ENCODE results near the gene SLC37A1.

DNA sequence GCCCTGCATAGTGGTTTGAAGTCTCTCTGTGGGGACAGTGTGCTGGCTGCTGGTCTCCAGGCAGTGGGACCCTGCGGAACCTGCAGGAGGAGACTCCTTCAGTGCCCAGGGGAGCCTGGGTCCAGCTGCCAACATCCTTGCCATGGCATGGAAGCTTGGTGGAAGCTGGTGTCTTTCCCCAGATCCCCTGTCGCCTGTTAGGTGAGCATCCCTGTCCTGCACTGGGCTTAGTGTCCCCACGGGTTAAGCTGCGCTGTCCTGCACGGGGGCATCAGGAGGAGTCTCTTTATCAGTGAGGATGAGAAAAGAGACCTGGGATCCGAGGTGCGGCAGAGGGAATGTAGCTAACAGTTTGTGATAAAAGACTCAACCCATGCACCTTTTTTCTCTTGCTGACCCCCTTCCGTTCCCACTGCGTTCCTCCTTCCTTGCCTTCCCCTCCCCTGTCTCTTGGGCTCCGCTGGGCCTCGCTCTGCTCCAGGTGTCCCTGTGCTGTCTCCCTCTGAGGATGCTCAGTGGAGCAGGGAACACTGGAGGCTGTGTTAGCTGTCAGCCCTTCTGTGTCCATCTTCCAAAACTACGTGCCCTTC lies 59.3 kb downstream of the SLC37A1 start:
- TF ChIP-seq, protein P1, sequence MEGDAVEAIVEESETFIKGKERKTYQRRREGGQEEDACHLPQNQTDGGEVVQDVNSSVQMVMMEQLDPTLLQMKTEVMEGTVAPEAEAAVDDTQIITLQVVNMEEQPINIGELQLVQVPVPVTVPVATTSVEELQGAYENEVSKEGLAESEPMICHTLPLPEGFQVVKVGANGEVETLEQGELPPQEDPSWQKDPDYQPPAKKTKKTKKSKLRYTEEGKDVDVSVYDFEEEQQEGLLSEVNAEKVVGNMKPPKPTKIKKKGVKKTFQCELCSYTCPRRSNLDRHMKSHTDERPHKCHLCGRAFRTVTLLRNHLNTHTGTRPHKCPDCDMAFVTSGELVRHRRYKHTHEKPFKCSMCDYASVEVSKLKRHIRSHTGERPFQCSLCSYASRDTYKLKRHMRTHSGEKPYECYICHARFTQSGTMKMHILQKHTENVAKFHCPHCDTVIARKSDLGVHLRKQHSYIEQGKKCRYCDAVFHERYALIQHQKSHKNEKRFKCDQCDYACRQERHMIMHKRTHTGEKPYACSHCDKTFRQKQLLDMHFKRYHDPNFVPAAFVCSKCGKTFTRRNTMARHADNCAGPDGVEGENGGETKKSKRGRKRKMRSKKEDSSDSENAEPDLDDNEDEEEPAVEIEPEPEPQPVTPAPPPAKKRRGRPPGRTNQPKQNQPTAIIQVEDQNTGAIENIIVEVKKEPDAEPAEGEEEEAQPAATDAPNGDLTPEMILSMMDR (conservative IDR thresholded peaks at IDR 0.05; ENCODE audit: low read depth, low read length), result no peak
- TF ChIP-seq EZH2 (IDR thresholded peaks at IDR 0.05; ENCODE audit: low read length, unreplicated experiment) (no peak), EZH2phosphoT487 (IDR thresholded peaks at IDR 0.05; ENCODE audit: borderline replicate concordance, low read length) (no peak)
